KMS-11 (cell line): Measurements from ENCODE around the gene UBASH3B.

Experiments used
- H2AFZ ChIP-seq: fragments of 200-600 bp; sonication (generic); 2 replicates; pipeline ENCODE4 v1.6.1; 2016; ENCODE audit warnings: antibody characterized with exemption, mixed run types, low read depth
- H3K27ac ChIP-seq: fragments of 200-600 bp; sonication (generic); 2 replicates; pipeline ENCODE4 v1.6.1; 2016; ENCODE audit warnings: mild to moderate bottlenecking, mixed run types
- H3K27me3 ChIP-seq: fragments of 200-600 bp; sonication (generic); 2 replicates; pipeline ENCODE4 v1.6.1; 2017; ENCODE audit warnings: mild to moderate bottlenecking, low read depth, mixed run types, moderate library complexity; ENCODE audit not compliant: insufficient read depth
- H3K36me3 ChIP-seq: fragments of 200-600 bp; sonication (generic); 2 replicates; pipeline ENCODE4 v1.6.1; 2017; ENCODE audit warnings: mild to moderate bottlenecking, mixed run types; ENCODE audit not compliant: insufficient read depth
- H3K4me1 ChIP-seq: fragments of 200-600 bp; sonication (generic); 2 replicates; pipeline ENCODE4 v1.6.1; 2016; ENCODE audit warnings: mild to moderate bottlenecking, low read depth, mixed run types; ENCODE audit not compliant: poor library complexity, severe bottlenecking
- H3K4me2 ChIP-seq: fragments of 200-600 bp; sonication (generic); 2 replicates; pipeline ENCODE4 v1.7.0; 2016; ENCODE audit warnings: mild to moderate bottlenecking, mixed run types
- H3K4me3 ChIP-seq: fragments of 200-600 bp; sonication (generic); IDR thresholded peaks from 2 replicates; pipeline ENCODE4 v1.6.1; 2017; ENCODE audit warnings: low read depth, low read length, mixed read lengths; ENCODE audit not compliant: insufficient read depth
- H3K79me2 ChIP-seq: fragments of 200-600 bp; sonication (generic); 2 replicates; pipeline ENCODE4 v1.6.1; 2016; ENCODE audit warnings: low read depth, mixed run types; ENCODE audit not compliant: insufficient read depth
- H3K9ac ChIP-seq: fragments of 200-600 bp; sonication (generic); 2 replicates; pipeline ENCODE4 v1.6.1; 2016; ENCODE audit warnings: mild to moderate bottlenecking, mixed run types
- H4K20me1 ChIP-seq: fragments of 200-600 bp; sonication (generic); 2 replicates; pipeline ENCODE4 v1.6.1; 2016; ENCODE audit warnings: mild to moderate bottlenecking, mixed run types; ENCODE audit not compliant: insufficient read depth
- TF ChIP-seq, protein P1 (sequence below): fragments of 200-600 bp; sonication (generic); conservative IDR thresholded peaks from 2 replicates; pipeline ENCODE4 v1.6.1; 2017; ENCODE audit warnings: low read depth, mild to moderate bottlenecking, antibody characterized with exemption, low read length, moderate library complexity, mixed read lengths

Gene UBASH3B

GRCh38 chr11:122663056-122663740 lies 7.7 kb downstream of the UBASH3B start:
- Histone ChIP-seq H3K9ac (no peak overlapping the region), H3K4me2 (no peak overlapping the region), H3K27ac (no peak overlapping the region), H3K4me1 (no peaks in the 10 kb centered on the region), H2AFZ (no peak overlapping the region), H3K36me3 (no peaks in the 10 kb centered on the region), H4K20me1 (no peaks in the 10 kb centered on the region), H3K27me3 (no peaks in the 10 kb centered on the region), H3K4me3 (no peak overlapping the region), H3K79me2 (no peaks in the 10 kb centered on the region)
- TF ChIP-seq, protein P1, sequence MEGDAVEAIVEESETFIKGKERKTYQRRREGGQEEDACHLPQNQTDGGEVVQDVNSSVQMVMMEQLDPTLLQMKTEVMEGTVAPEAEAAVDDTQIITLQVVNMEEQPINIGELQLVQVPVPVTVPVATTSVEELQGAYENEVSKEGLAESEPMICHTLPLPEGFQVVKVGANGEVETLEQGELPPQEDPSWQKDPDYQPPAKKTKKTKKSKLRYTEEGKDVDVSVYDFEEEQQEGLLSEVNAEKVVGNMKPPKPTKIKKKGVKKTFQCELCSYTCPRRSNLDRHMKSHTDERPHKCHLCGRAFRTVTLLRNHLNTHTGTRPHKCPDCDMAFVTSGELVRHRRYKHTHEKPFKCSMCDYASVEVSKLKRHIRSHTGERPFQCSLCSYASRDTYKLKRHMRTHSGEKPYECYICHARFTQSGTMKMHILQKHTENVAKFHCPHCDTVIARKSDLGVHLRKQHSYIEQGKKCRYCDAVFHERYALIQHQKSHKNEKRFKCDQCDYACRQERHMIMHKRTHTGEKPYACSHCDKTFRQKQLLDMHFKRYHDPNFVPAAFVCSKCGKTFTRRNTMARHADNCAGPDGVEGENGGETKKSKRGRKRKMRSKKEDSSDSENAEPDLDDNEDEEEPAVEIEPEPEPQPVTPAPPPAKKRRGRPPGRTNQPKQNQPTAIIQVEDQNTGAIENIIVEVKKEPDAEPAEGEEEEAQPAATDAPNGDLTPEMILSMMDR = no peak

DNA sequence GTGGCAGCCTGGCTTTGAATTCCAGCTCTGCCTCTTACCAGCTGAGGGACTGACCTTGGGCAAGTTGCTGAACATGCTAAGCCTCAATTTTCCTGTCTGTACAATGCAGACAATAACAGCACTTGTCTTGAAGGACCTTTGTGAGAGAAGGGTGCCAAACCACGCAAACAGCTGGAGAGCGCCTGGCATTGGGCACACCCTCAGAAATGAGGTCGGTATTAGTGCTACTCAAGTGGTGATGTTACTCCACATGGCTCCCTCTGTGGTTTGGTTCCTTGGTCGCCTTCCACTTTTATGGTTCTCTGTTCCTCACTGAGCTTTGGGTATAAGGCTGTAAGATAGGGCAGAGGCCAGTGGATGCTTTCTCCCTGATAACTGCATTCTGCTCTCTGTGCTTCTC lies 8.2 kb downstream of the UBASH3B start:
- H3K4me2 ChIP-seq = no peak overlapping the region
- H3K9ac ChIP-seq = no peak overlapping the region
- H2AFZ ChIP-seq = no peak overlapping the region
- TF ChIP-seq, protein P1 = no peak
- no peaks in the 10 kb centered on the region for H3K79me2 ChIP-seq
- no peaks in the 10 kb centered on the region for H3K36me3 ChIP-seq
- no peaks in the 10 kb centered on the region for H3K27me3 ChIP-seq
- H3K4me1 ChIP-seq = no peaks in the 10 kb centered on the region
- no peak overlapping the region for H3K27ac ChIP-seq
- no peak overlapping the region for H3K4me3 ChIP-seq
- H4K20me1 ChIP-seq = no peaks in the 10 kb centered on the region

DNA sequence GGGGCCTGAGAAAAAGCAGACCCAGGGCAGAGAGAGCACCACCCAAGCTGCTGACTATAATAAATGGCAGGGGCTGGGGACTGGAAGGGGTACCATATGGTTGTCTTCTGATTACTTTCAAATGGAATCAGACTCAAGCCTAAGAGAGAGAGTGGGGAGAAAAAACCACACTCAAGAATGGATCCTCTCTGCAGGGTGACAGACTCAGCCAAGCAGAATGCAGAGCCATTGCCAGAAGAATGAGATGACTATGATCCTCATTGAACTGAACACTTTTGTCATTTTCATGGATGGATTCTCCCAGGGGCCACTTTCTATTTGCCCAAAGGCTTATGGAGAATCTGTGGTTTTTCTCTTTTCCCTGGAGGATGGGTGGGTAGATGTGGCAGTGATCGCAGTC lies 8.7 kb downstream of the UBASH3B start:
- Histone ChIP-seq H3K9ac (no peak overlapping the region), H3K4me1 (no peaks in the 10 kb centered on the region), H3K27me3 (no peaks in the 10 kb centered on the region), H3K4me3 (no peak overlapping the region), H2AFZ (no peak overlapping the region), H3K79me2 (no peaks in the 10 kb centered on the region), H3K4me2 (no peak overlapping the region), H3K36me3 (no peaks in the 10 kb centered on the region), H4K20me1 (no peaks in the 10 kb centered on the region), H3K27ac (no peak overlapping the region)
- TF ChIP-seq, protein P1 = no peak

DNA sequence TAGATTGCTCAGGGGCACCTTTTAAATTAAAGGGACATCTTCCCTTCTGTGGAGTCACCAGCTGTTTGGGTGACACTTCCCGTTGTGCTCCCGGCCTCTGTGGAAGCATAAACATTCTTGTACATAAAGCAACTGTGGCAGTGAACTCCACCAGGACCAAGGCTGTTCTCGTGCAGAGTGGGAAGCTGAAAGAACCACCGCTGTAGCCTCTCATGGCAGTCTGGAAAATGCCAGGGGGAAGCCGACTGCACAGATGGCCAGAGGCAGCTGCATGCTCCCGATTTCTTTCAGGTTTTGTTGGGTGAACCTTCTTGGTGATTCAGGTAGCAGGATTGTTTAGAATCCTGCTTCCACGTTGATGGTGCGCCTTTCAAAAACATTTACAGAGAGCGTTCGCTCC lies 10.3 kb downstream of the UBASH3B start:
- Histone ChIP-seq H3K79me2 (no peaks in the 10 kb centered on the region), H3K4me1 (no peaks in the 10 kb centered on the region), H3K27me3 (no peaks in the 10 kb centered on the region), H3K4me2 (no peak overlapping the region), H3K9ac (no peak overlapping the region), H3K4me3 (no peak overlapping the region), H4K20me1 (no peaks in the 10 kb centered on the region), H2AFZ (no peak overlapping the region), H3K27ac (no peak overlapping the region), H3K36me3 (no peaks in the 10 kb centered on the region)
- TF ChIP-seq, protein P1 = no peak
